CD4-positive, CD25-positive, alpha-beta regulatory T cell (primary cell): ENCODE data around the gene GATA2. TPM values are rescaled to one million over a fixed set of nuclear protein-coding genes. Genes with fewer than 3 reads are reported as not detected.

Experiments used
- ATAC-seq, 2 donors: fragments of 150-1000 bp; cut with Tn5 transposase; one replicate each; pipeline ENCODE4 v1.10.0; 2021; ENCODE audit warnings: low read depth in 2 of 2, moderate number of reproducible peaks in 2 of 2, moderate library complexity in 1 of 2
- DNase-seq, 3 donors: peaks; one replicate each; pipeline versions ENCODE4 v3.0.0 to v3.0.0-alpha.2; 2012 to 2022; ENCODE audit warnings: mixed read lengths in 1 of 3
- H3K27ac ChIP-seq: one replicate; pipeline ENCODE4 v1.7.0; 2013; ENCODE audit warnings: mild to moderate bottlenecking, low read length; ENCODE audit not compliant: insufficient read depth, poor library complexity, severe bottlenecking
- H3K27me3 ChIP-seq: one replicate; pipeline ENCODE4 v1.7.0; 2013; ENCODE audit warnings: low read length; ENCODE audit not compliant: control insufficient read depth, insufficient read depth
- H3K36me3 ChIP-seq: one replicate; pipeline ENCODE4 v1.7.0; 2013; ENCODE audit warnings: mild to moderate bottlenecking, low read length, moderate library complexity; ENCODE audit not compliant: control insufficient read depth, insufficient read depth
- H3K4me1 ChIP-seq: 2 replicates; pipeline ENCODE4 v1.7.0; 2013; ENCODE audit warnings: mild to moderate bottlenecking, low read length; ENCODE audit not compliant: insufficient read depth, control insufficient read depth, poor library complexity, severe bottlenecking
- H3K4me3 ChIP-seq: one replicate; pipeline ENCODE4 v1.7.0; 2013; ENCODE audit warnings: low read depth, mild to moderate bottlenecking, low read length, moderate library complexity
- H3K9me3 ChIP-seq, 2 experiments: 1 replicate in 1 of 2; 2 replicates in 1 of 2; pipeline ENCODE4 v1.7.0; 2013; ENCODE audit warnings: low read length in 2 of 2, mild to moderate bottlenecking in 1 of 2, moderate library complexity in 1 of 2; ENCODE audit not compliant: control insufficient read depth in 2 of 2
- H3K27ac Mint-ChIP-seq, 3 donors: one replicate each; pipeline ENCODE4 v1.8.0; 2020 to 2022; ENCODE audit warnings: mild to moderate bottlenecking in 3 of 3, mixed read lengths in 3 of 3, moderate library complexity in 2 of 3
- H3K27me3 Mint-ChIP-seq: one replicate; pipeline ENCODE4 v1.8.0; 2022; ENCODE audit warnings: mild to moderate bottlenecking, mixed read lengths
- H3K36me3 Mint-ChIP-seq: one replicate; pipeline ENCODE4 v1.8.0; 2020; ENCODE audit warnings: mixed read lengths
- H3K4me1 Mint-ChIP-seq, 4 donors: one replicate each; pipeline ENCODE4 v1.8.0; 2020 to 2022; ENCODE audit warnings: mixed read lengths in 4 of 4, mild to moderate bottlenecking in 1 of 4
- H3K4me3 Mint-ChIP-seq, 4 donors: one replicate each; pipeline ENCODE4 v1.8.0; 2020 to 2022; ENCODE audit warnings: mild to moderate bottlenecking in 4 of 4, mixed read lengths in 4 of 4, moderate library complexity in 3 of 4
- H3K9me3 Mint-ChIP-seq, 7 donors: one replicate each; pipeline ENCODE4 v1.8.0; 2020 to 2022; ENCODE audit warnings: mixed read lengths in 7 of 7, mild to moderate bottlenecking in 3 of 7, moderate library complexity in 2 of 7
- polyA plus RNA-seq, 4 donors: library from polyadenylated mRNA; unstranded; fragments of 300-500 nt; fragmentation: Illumina TruSeq; gene quantifications; one replicate each; pipeline ENCODE4 v1.2.3, GENCODE V29; 2021
- total RNA-seq: library from RNA; stranded (reverse); gene quantifications from one replicate; pipeline ENCODE4 v1.2.3, GENCODE V29; 2022

The GATA2 gene
- total and polyA plus RNA-seq, 5 donors from 2014 or later: 6.2 TPM; not detected in 4

DNA sequence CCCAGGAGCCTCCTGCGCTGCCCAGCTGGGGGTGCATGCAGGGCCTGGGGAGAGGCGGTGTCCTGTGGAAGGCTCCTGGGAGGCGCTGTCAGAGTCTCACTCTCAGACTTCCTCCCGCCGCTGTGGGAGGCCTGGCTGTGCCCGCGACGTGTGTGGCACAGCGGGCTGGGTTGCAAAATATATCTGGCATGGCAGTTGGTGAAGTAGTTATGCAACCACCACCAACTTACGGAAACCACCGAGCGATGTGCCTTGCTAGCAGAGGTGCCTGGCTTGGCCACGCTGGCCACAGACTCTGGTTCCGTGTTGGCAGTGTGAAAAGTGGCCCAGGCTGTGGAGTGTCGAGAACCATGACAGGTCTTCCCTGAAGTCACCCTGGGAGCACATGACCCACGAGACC is 30.6 kb upstream of the GATA2 start:
- Histone ChIP-seq H3K36me3 (no peaks in the 10 kb centered on the region), H3K27ac (no peak overlapping the region), H3K27me3 (peaks cover 5% of the 10 kb centered on the region), H3K4me1 (no peaks in the 10 kb centered on the region), H3K4me3 (no peak overlapping the region), H3K9me3 (no peaks in the 10 kb centered on the region)
- no peaks in the 10 kb centered on the region for H3K36me3 Mint-ChIP-seq
- ATAC-seq (peak in 1 of 2 donors; percentile 24), DNase-seq (no peak)
- no peak overlapping the region for H3K4me3 Mint-ChIP-seq
- no peaks in the 10 kb centered on the region for H3K4me1 Mint-ChIP-seq
- H3K27me3 Mint-ChIP-seq: peaks cover 26% of the 10 kb centered on the region
- peaks cover 0 to 4% (median 0%) of the 10 kb centered on the region in 7 donors for H3K9me3 Mint-ChIP-seq
- H3K27ac Mint-ChIP-seq: no peak overlapping the region

GRCh38 chr3:128521715-128522114 is 28.7 kb upstream of the GATA2 start:
- Histone ChIP-seq H3K27ac (no peak overlapping the region), H3K27me3 (peaks cover 3% of the 10 kb centered on the region), H3K9me3 (no peaks in the 10 kb centered on the region), H3K4me3 (no peak overlapping the region), H3K36me3 (no peaks in the 10 kb centered on the region), H3K4me1 (no peaks in the 10 kb centered on the region)
- ATAC-seq (no peak), DNase-seq (no peak)
- H3K9me3 Mint-ChIP-seq: no peaks in the 10 kb centered on the region
- H3K27ac Mint-ChIP-seq: no peak overlapping the region
- no peaks in the 10 kb centered on the region for H3K36me3 Mint-ChIP-seq
- no peaks in the 10 kb centered on the region for H3K4me1 Mint-ChIP-seq
- H3K4me3 Mint-ChIP-seq: no peak overlapping the region
- peaks cover 31% of the 10 kb centered on the region for H3K27me3 Mint-ChIP-seq

- no peaks in the 10 kb centered on the region for H3K4me1 Mint-ChIP-seq
- ATAC-seq: no peak
- Histone ChIP-seq H3K9me3 (peaks cover 7 to 8% of the 10 kb centered on the region in 2 experiments), H3K27me3 (peaks cover 8% of the 10 kb centered on the region), H3K4me1 (no peaks in the 10 kb centered on the region), H3K27ac (no peak overlapping the region), H3K36me3 (no peaks in the 10 kb centered on the region), H3K4me3 (no peak overlapping the region)
- H3K4me3 Mint-ChIP-seq: no peak overlapping the region
- no peak for DNase-seq
- H3K27ac Mint-ChIP-seq: no peak overlapping the region
- H3K36me3 Mint-ChIP-seq: no peaks in the 10 kb centered on the region
- peaks cover 42% of the 10 kb centered on the region for H3K27me3 Mint-ChIP-seq
- H3K9me3 Mint-ChIP-seq: peaks cover 0 to 9% (median 1%) of the 10 kb centered on the region in 7 donors
Measured at GRCh38 chr3:128518587-128519490, 25.8 kb upstream of the GATA2 start.

DNA sequence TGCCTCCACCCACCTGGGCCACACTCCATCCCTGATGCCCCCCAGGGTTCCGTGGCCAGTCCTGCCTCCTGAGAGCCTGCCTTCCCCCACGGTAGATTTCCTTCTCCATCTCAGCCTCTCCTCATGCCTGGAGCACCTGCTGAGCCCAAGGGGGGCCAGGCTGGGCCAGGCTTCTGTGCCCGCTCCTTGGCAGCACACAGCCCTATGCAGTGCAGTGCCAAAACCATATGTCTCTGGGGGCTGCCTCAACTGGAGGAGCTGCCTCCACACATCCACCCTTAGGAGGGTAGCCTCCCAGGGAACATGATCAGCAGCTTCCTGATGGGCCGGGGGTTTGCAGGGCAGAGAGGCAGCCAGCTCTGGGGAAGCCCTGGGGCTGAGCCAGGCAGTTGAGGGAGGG is 24.6 kb upstream of the GATA2 start:
- no peak overlapping the region for H3K4me3 Mint-ChIP-seq
- H3K27me3 ChIP-seq: peaks cover 12% of the 10 kb centered on the region
- H3K27ac ChIP-seq: no peak overlapping the region
- H3K4me1 Mint-ChIP-seq: no peaks in the 10 kb centered on the region
- no peaks in the 10 kb centered on the region for H3K36me3 Mint-ChIP-seq
- peaks cover 9 to 10% of the 10 kb centered on the region in 2 experiments for H3K9me3 ChIP-seq
- H3K9me3 Mint-ChIP-seq: peaks cover 0 to 14% (median 4%) of the 10 kb centered on the region in 7 donors
- H3K4me3 ChIP-seq: no peak overlapping the region
- H3K27me3 Mint-ChIP-seq: peaks cover 50% of the 10 kb centered on the region
- H3K27ac Mint-ChIP-seq: no peak overlapping the region
- no peaks in the 10 kb centered on the region for H3K4me1 ChIP-seq
- no peak for ATAC-seq
- no peaks in the 10 kb centered on the region for H3K36me3 ChIP-seq
- no peak for DNase-seq

DNA sequence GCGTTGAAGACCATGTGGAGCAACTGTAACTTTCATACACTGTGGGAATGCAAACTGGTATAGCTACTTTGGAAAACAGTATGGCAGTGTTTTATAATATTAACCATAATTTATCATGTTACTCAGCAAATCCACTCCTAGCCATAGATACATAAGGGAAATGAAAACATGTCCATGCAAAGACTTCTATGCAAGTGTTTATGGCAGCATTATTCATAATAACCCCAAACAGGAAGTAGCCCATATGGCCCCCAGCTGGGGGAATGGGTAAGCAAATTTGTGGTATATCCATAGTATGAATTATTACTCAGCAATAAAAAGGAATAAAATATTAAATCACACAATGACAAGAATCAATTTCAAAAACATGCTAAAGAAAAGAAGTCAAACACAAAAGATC is 23.0 kb upstream of the GATA2 start:
- H3K27ac Mint-ChIP-seq: no peak overlapping the region
- ATAC-seq (no peak), DNase-seq (no peak)
- H3K27me3 ChIP-seq: peaks cover 12% of the 10 kb centered on the region
- peaks cover 49% of the 10 kb centered on the region for H3K27me3 Mint-ChIP-seq
- H3K4me3 ChIP-seq: no peak overlapping the region
- H3K36me3 Mint-ChIP-seq: no peaks in the 10 kb centered on the region
- no peaks in the 10 kb centered on the region for H3K4me1 Mint-ChIP-seq
- H3K4me3 Mint-ChIP-seq: no peak overlapping the region
- H3K9me3 Mint-ChIP-seq: peaks cover 0 to 14% (median 6%) of the 10 kb centered on the region in 7 donors
- no peak overlapping the region for H3K27ac ChIP-seq
- peaks cover 9 to 10% of the 10 kb centered on the region in 2 experiments for H3K9me3 ChIP-seq
- no peaks in the 10 kb centered on the region for H3K4me1 ChIP-seq
- no peaks in the 10 kb centered on the region for H3K36me3 ChIP-seq

DNA sequence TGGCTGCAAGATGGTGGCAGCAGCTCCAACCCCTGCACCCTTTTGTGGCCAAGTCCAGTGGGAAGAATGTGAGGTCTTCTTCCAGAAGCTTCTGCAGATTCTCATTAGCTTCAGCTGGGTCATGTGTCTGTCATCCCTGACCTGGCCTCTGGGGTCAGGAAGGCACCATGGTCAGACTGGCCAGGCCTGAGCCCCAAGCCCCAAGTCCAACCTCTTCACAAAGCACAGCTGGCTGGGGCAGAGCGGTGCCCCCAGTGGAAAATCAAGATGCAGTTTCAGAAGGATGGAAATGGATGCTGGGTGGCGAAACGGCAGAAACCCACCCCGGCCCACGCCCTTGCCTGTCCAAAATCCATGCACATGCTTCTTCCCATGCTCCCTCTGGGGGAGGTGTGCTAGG is 15.9 kb upstream of the GATA2 start:
- peaks cover 10% of the 10 kb centered on the region for H3K27me3 ChIP-seq
- no peak for ATAC-seq

DNA sequence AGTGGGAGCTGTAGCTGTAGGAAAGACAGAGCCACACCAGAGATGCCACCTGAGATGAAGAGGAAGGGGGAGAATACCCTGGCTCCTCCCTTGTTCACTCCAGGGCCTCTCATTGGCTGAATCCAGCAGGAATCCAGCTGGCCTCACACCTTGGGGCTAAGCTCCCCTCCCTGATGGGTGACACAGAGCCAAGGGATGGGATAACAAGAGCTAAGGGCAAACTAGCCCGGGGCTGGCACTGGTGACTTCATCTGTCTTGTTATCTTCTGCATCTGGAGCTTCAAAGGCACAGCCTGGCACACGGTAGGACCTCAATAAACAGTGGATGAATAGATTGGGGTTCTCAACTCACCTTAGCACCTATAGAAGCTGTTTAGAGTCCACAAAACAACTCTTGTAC is 13.8 kb upstream of the GATA2 start:
- H3K27ac Mint-ChIP-seq: no peak overlapping the region
- H3K4me1 Mint-ChIP-seq: no peaks in the 10 kb centered on the region
- DNase-seq (no peak), ATAC-seq (no peak)
- H3K36me3 Mint-ChIP-seq: no peaks in the 10 kb centered on the region
- H3K27me3 Mint-ChIP-seq: peaks cover 34% of the 10 kb centered on the region
- Histone ChIP-seq H3K27me3 (peaks cover 5% of the 10 kb centered on the region), H3K27ac (no peak overlapping the region), H3K9me3 (no peaks in the 10 kb centered on the region), H3K36me3 (no peaks in the 10 kb centered on the region), H3K4me1 (no peaks in the 10 kb centered on the region), H3K4me3 (no peak overlapping the region)
- H3K4me3 Mint-ChIP-seq: no peak overlapping the region
- H3K9me3 Mint-ChIP-seq: peaks cover 0 to 1% (median 0%) of the 10 kb centered on the region in 7 donors

More for the DNA sequence above, 15.9 kb upstream of the GATA2 start:
- no peak for DNase-seq
- Mint-ChIP-seq H3K36me3 (no peaks in the 10 kb centered on the region), H3K27ac (no peak overlapping the region), H3K9me3 (peaks cover 0 to 6% (median 2%) of the 10 kb centered on the region in 7 donors), H3K4me1 (no peaks in the 10 kb centered on the region), H3K4me3 (no peak overlapping the region), H3K27me3 (peaks cover 36% of the 10 kb centered on the region)
- Histone ChIP-seq H3K4me1 (no peaks in the 10 kb centered on the region), H3K36me3 (no peaks in the 10 kb centered on the region), H3K4me3 (no peak overlapping the region), H3K27ac (no peak overlapping the region), H3K9me3 (peaks cover 1 to 3% of the 10 kb centered on the region in 2 experiments)

DNA sequence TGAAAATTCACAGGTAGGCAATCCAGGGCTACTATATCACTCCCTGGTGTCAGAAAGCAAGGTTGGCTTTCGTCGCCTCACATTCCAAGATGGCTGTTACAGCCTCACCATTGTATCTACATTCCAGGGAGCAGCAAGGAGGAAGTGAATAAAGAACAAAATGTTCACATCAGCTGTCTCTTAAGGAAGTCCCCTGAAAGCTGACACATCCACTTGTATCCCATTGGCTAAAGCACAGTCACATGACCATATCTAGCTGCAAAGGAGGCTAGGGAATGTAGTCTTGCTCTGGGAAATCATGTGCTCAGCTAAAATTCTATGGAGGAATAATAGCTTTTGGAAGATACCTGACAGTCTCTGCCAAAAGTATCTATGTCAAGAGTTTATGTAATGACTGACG is 12.8 kb upstream of the GATA2 start:
- no peaks in the 10 kb centered on the region for H3K4me1 ChIP-seq
- Mint-ChIP-seq H3K9me3 (peaks cover 0 to 1% (median 0%) of the 10 kb centered on the region in 7 donors), H3K4me3 (no peak overlapping the region), H3K27ac (no peak overlapping the region), H3K27me3 (peaks cover 39% of the 10 kb centered on the region), H3K36me3 (no peaks in the 10 kb centered on the region), H3K4me1 (no peaks in the 10 kb centered on the region)
- no peak overlapping the region for H3K4me3 ChIP-seq
- no peak overlapping the region for H3K27ac ChIP-seq
- DNase-seq (no peak), ATAC-seq (no peak)
- peaks cover 5% of the 10 kb centered on the region for H3K27me3 ChIP-seq
- H3K9me3 ChIP-seq: no peaks in the 10 kb centered on the region
- H3K36me3 ChIP-seq: no peaks in the 10 kb centered on the region
